Suprapubic skin (tissue), 4 donors: ENCODE measurements around the gene MSL3. TPM values are rescaled to one million over a fixed set of nuclear protein-coding genes. Genes with fewer than 3 reads are reported as not detected.
A peak's percentile ranks its signal among the peaks of the same experiment; 100 is the strongest.

Experiments
- DNase-seq, 2 donors: peaks; one replicate each; pipeline ENCODE4 v3.0.0-alpha.2; 2019; ENCODE audit warnings: low spot score in 2 of 2
- H3K27ac ChIP-seq: fragments of 200-600 bp; sonication (generic); one replicate; pipeline ENCODE4 v1.5.1; 2019
- H3K27me3 ChIP-seq: fragments of 200-600 bp; sonication (generic); one replicate; pipeline ENCODE4 v1.5.1; 2019
- H3K36me3 ChIP-seq: fragments of 200-600 bp; sonication (generic); one replicate; pipeline ENCODE4 v1.5.1; 2019
- H3K4me1 ChIP-seq: fragments of 200-600 bp; sonication (generic); one replicate; pipeline ENCODE4 v1.5.1; 2019
- H3K4me3 ChIP-seq: fragments of 200-600 bp; sonication (generic); one replicate; pipeline ENCODE4 v1.5.1; 2019; ENCODE audit warnings: mild to moderate bottlenecking
- H3K9me3 ChIP-seq: fragments of 200-600 bp; sonication (generic); one replicate; pipeline ENCODE4 v1.5.1; 2019
- EP300 ChIP-seq: sonication (generic); formaldehyde crosslinking; IDR thresholded peaks from one replicate; pipeline ENCODE4 v1.6.1; 2017; ENCODE audit warnings: antibody characterized with exemption
- POLR2A ChIP-seq, 2 donors: fragments of 450-650 bp; IDR thresholded peaks; one replicate each; pipeline ENCODE4 v1.6.1; 2017; ENCODE audit warnings: antibody characterized with exemption in 2 of 2, mild to moderate bottlenecking in 2 of 2, moderate library complexity in 2 of 2
- POLR2AphosphoS5 ChIP-seq, 3 donors: sonication (generic); formaldehyde crosslinking; IDR thresholded peaks; one replicate each; pipeline ENCODE4 v1.6.1; 2017; ENCODE audit warnings: antibody characterized with exemption in 3 of 3
- WGBS: methylation state at CpG from one replicate; pipeline ENCODE4 v1.1.5; 2018; 5-methylcytosine and 5-hydroxymethylcytosine counted together
- total RNA-seq, 4 donors: library from RNA; depleted of rRNA; stranded (reverse); fragments of >200 nt; gene quantifications; one replicate each; pipeline ENCODE4 v1.1.0, GENCODE V29; 2016
- TF ChIP-seq, protein P1 (sequence below), 2 donors: fragments of 200-600 bp in 1 of 2; fragments of 450-650 bp in 1 of 2; sonication (generic) in 1 of 2; IDR thresholded peaks; one replicate each; pipeline ENCODE4 v1.5.1; 2016 to 2019; ENCODE audit warnings: antibody characterized with exemption in 2 of 2, mild to moderate bottlenecking in 1 of 2, moderate library complexity in 1 of 2

The MSL3 gene
- total RNA-seq, 4 donors from 2014 or later, result 20.9 to 44.8 (median 26.0) TPM

DNA sequence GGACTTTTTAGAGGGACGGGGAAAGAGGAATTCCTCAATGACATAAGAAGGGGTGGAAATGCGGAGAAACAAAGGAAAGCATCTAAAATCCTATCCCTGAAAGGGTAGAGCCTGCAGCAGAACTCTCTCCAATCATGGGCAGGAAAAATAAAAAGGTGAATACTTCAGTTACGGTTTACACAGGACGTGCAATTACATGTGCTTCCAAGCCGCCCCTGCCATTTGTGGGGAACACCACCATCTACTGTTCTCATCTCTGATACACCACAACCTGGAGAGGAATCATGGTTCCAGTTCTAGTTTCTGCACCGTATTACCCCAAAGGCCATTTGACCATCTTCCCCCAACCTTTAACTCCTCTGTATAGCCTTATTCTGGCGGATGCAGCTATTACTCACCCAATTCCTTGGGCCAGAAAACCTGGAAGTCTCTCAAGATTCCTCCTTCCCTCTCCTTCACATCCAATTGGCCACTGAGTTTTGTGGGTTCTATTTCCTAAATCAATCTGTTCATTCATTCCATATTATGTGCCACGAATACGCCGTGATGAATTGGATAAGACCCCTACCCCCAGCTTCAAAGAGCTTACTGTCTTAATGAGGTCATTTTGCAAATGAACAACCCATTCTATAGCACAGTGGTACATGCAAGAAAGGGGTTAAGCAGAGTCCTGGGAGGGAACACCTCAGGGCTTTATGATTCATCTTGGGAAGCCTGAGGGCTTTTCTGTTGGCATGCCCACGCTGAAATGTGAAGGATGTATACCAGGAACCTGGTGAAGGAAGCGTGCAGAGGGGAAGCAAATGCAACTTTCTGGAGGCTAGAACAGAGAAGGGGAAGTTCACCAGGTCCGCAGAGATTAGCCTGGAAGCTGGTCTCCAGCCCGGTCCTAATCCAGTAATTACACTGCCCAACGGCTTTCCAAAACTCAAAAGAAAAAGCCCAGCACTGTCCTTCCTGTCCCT lies 1.4 kb upstream of the MSL3 start:
- no peaks in the 10 kb centered on the region for H3K27me3 ChIP-seq
- no peaks in the 10 kb centered on the region for H3K9me3 ChIP-seq
- H3K27ac ChIP-seq, result no peak overlapping the region
- no peaks in the 10 kb centered on the region for H3K36me3 ChIP-seq
- peaks cover 6% of the 10 kb centered on the region for H3K4me1 ChIP-seq
- TF ChIP-seq POLR2A (IDR thresholded peaks at IDR 0.05) (no peak), POLR2AphosphoS5 (IDR thresholded peaks at IDR 0.05) (no peak), EP300 (no peak)
- TF ChIP-seq, protein P1, sequence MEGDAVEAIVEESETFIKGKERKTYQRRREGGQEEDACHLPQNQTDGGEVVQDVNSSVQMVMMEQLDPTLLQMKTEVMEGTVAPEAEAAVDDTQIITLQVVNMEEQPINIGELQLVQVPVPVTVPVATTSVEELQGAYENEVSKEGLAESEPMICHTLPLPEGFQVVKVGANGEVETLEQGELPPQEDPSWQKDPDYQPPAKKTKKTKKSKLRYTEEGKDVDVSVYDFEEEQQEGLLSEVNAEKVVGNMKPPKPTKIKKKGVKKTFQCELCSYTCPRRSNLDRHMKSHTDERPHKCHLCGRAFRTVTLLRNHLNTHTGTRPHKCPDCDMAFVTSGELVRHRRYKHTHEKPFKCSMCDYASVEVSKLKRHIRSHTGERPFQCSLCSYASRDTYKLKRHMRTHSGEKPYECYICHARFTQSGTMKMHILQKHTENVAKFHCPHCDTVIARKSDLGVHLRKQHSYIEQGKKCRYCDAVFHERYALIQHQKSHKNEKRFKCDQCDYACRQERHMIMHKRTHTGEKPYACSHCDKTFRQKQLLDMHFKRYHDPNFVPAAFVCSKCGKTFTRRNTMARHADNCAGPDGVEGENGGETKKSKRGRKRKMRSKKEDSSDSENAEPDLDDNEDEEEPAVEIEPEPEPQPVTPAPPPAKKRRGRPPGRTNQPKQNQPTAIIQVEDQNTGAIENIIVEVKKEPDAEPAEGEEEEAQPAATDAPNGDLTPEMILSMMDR (IDR thresholded peaks at IDR 0.05), result no peak
- WGBS, result 59% methylated on average over 15 of the region's 15 CpGs
- peak overlapping the region; percentile 70 for H3K4me3 ChIP-seq
- DNase-seq, result no peak

DNA sequence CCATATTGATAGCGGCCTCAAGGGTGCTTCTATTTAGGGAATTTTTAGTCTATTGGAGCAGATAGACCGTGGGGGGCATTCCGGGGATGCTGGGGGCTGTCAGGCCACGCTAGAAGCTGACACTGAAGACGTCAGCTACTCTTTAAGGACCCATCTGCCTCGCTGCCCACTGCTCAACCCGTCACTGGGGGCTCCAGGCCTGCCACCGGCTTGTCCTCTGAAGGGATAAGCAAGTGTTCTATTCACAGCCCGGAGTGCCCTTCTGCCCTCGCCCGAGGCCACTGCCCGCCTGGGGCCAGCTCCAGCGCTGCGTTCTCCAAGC lies 679 bp upstream of the MSL3 start:
- Histone ChIP-seq H3K36me3 (no peaks in the 10 kb centered on the region), H3K4me3 (peak overlapping the region; percentile 70), H3K27ac (peak overlapping the region; percentile 91), H3K9me3 (no peaks in the 10 kb centered on the region), H3K4me1 (peaks cover 6% of the 10 kb centered on the region), H3K27me3 (no peaks in the 10 kb centered on the region)
- no peak for DNase-seq
- 39% methylated on average over 12 of the region's 14 CpGs for WGBS
- no peak for TF ChIP-seq EP300
- TF ChIP-seq, protein P1 (IDR thresholded peaks at IDR 0.05), result no peak
- no peak for TF ChIP-seq POLR2AphosphoS5 (IDR thresholded peaks at IDR 0.05)
- TF ChIP-seq POLR2A (IDR thresholded peaks at IDR 0.05), result no peak

DNA sequence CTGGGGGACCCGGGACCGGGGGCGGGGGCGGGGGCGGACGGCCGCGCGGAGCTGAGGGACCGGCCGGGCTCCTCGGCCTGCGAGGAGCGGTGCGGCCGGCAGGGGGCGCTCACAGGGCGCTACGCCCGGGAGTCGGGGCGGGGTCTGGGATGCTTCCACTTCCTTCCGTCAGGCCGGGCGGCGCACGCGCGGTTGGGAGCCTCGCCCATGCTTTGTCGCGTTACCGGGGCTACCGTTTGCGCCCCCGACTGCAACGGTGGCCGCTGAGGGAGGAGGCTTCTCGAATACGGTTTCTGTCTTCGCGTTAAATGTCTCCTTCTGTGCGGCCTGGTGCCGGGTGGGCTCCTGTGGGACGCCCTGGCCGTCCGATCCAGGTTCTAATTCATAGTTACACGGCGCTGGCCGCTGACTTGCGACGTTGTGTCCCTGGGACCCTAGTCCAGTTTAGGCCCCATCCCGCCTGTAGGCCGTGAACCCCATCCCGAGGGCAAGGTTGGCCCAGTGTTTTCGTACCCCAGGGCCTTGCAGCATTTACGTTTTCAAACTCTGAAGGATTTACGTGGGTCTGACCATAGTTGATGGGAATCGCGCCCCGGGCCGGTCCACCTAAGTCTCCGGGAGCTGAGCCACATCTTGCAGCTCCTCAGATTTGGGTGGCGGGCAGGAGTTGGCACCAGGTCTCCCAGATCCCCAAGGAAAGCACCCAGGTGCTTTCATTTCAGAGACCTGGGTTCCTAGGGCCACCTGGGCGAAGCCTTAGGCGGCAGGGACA lies 549 bp downstream of the MSL3 start:
- peak; percentile 87 to 92 for DNase-seq
- H3K27ac ChIP-seq, result peak overlapping the region; percentile 91
- TF ChIP-seq POLR2A (IDR thresholded peaks at IDR 0.05) (no peak), POLR2AphosphoS5 (IDR thresholded peaks at IDR 0.05) (no peak), EP300 (no peak)
- TF ChIP-seq, protein P1 (IDR thresholded peaks at IDR 0.05), result peak in 1 of 2 donors; percentile 93
- peak overlapping the region; percentile 70 for H3K4me3 ChIP-seq
- no peaks in the 10 kb centered on the region for H3K9me3 ChIP-seq
- no peaks in the 10 kb centered on the region for H3K27me3 ChIP-seq
- H3K36me3 ChIP-seq, result peaks cover 12% of the 10 kb centered on the region
- WGBS, result 22% methylated on average over 30 of the region's 66 CpGs
- peaks cover 6% of the 10 kb centered on the region for H3K4me1 ChIP-seq

DNA sequence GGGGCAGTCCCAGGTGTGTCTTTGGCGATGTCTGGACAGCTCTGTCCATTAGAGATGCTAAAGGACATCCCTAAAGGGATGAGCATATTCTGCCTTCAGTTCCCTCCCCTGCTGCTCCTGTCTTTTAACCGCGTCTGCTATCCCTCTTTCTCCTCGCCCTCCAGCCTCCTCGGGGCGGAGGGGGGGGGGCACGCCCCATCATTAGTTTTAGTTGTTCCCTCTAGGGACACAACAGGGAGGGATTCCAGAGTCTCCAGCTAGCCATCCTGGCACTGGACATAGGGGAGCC lies 1.1 kb downstream of the MSL3 start:
- TF ChIP-seq POLR2A (IDR thresholded peaks at IDR 0.05) (no peak), POLR2AphosphoS5 (IDR thresholded peaks at IDR 0.05) (no peak), EP300 (no peak)

DNA sequence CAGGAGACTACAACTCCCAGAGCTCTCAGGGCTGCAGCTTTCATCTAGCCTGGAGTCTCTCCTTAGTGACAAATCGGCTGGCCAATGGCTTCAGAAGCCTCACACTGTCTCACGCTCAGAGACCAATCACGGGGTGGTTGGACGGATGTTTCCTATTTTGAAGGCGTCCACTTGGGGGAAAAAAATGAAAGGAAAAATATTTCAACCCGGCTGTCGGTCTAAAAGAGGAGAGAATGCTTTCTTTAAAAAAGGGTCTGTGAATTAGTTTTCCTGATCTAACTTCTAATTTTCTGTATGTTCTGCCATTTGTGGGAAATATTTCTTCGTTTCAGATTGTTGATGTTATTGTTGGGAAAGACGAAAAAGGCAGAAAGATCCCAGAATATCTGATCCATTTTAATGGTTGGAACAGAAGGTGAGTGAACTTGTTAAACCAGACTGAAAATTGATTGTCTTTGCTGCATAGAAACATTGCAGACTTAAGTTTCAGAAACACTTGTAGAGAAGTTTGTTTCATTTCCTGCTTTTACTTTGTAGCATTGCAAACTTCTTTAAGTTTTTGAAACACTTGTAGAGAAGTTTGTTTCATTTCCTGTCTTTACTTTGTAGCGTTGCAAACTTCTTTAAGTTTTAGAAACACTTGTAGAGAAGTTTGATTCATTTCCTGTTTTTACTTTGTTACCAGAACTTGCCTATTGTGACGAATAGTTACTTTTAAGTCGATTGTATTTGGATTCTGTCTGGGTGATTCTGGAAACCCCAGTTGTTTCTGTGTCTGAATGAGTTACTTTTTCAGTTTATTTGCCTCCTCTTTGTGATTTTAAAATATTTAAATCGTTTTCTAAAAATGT lies 1.6 kb downstream of the MSL3 start:
- Histone ChIP-seq H3K36me3 (peaks cover 23% of the 10 kb centered on the region), H3K4me3 (peak overlapping the region; percentile 70), H3K27me3 (no peaks in the 10 kb centered on the region), H3K4me1 (peaks cover 6% of the 10 kb centered on the region), H3K9me3 (no peaks in the 10 kb centered on the region), H3K27ac (peak overlapping the region; percentile 91)
- WGBS, result 22% methylated on average over 13 of the region's 13 CpGs
- TF ChIP-seq POLR2AphosphoS5 (IDR thresholded peaks at IDR 0.05), result no peak
- TF ChIP-seq, protein P1 (IDR thresholded peaks at IDR 0.05), result no peak
- no peak for TF ChIP-seq EP300
- TF ChIP-seq POLR2A (IDR thresholded peaks at IDR 0.05), result no peak
- DNase-seq, result peak in 1 of 2 donors; percentile 84

More for the DNA sequence above, 1.1 kb downstream of the MSL3 start:
- 41% methylated on average over 7 of the region's 7 CpGs for WGBS
- peak overlapping the region; percentile 91 for H3K27ac ChIP-seq
- DNase-seq, result peak in 1 of 2 donors; percentile 83
- no peaks in the 10 kb centered on the region for H3K9me3 ChIP-seq
- H3K4me1 ChIP-seq, result peaks cover 6% of the 10 kb centered on the region
- H3K36me3 ChIP-seq, result peaks cover 17% of the 10 kb centered on the region
- peak overlapping the region; percentile 70 for H3K4me3 ChIP-seq
- H3K27me3 ChIP-seq, result no peaks in the 10 kb centered on the region
